Endodermal cell (in vitro differentiated cells): ENCODE results near the gene LCE6A. TPM values are rescaled to one million over a fixed set of nuclear protein-coding genes. Genes with fewer than 3 reads are reported as not detected.

Source experiments
- DNase-seq: peaks from one replicate; pipeline ENCODE4 v3.0.0-alpha.2; 2017
- H3K27ac ChIP-seq: 2 replicates; pipeline ENCODE4 v1.5.1; 2013; ENCODE audit warnings: mild to moderate bottlenecking, low read depth, low read length, moderate library complexity
- H3K27me3 ChIP-seq: 2 replicates; pipeline ENCODE4 v1.6.1; 2013; ENCODE audit warnings: mild to moderate bottlenecking, low read length, moderate library complexity; ENCODE audit not compliant: insufficient read depth, control insufficient read depth, poor library complexity, severe bottlenecking
- H3K36me3 ChIP-seq: 2 replicates; pipeline ENCODE4 v1.7.0; 2013; ENCODE audit warnings: mild to moderate bottlenecking, low read length, moderate library complexity; ENCODE audit not compliant: control insufficient read depth, insufficient read depth
- H3K4me1 ChIP-seq: one replicate; pipeline ENCODE4 v1.7.0; 2013; ENCODE audit warnings: low read length; ENCODE audit not compliant: control insufficient read depth, insufficient read depth
- H3K4me3 ChIP-seq: 2 replicates; pipeline ENCODE4 v1.5.1; 2013; ENCODE audit warnings: mild to moderate bottlenecking, low read length, moderate library complexity
- H3K9ac ChIP-seq: 2 replicates; pipeline ENCODE4 v1.6.1; 2013; ENCODE audit warnings: mild to moderate bottlenecking, low read length, moderate library complexity; ENCODE audit not compliant: poor library complexity, severe bottlenecking; ENCODE audit errors: extremely low read depth
- H3K9me3 ChIP-seq: 2 replicates; pipeline ENCODE4 v1.6.1; 2013; ENCODE audit warnings: mild to moderate bottlenecking, low read length, moderate library complexity; ENCODE audit not compliant: control insufficient read depth
- H3K27ac Mint-ChIP-seq: 2 replicates; pipeline ENCODE4 v1.8.0; 2020; ENCODE audit warnings: mixed read lengths
- H3K27me3 Mint-ChIP-seq: 2 replicates; pipeline ENCODE4 v1.8.0; 2021; ENCODE audit warnings: mild to moderate bottlenecking, mixed read lengths; ENCODE audit not compliant: insufficient read depth
- H3K36me3 Mint-ChIP-seq: 2 replicates; pipeline ENCODE4 v1.8.0; 2020; ENCODE audit warnings: low read depth, mixed read lengths
- H3K4me1 Mint-ChIP-seq: 2 replicates; pipeline ENCODE4 v1.8.0; 2020; ENCODE audit warnings: mixed read lengths
- H3K4me3 Mint-ChIP-seq: 2 replicates; pipeline ENCODE4 v1.8.0; 2020; ENCODE audit warnings: mild to moderate bottlenecking, moderate library complexity, mixed read lengths
- H3K9me3 Mint-ChIP-seq: 2 replicates; pipeline ENCODE4 v1.8.0; 2020; ENCODE audit warnings: mild to moderate bottlenecking, mixed read lengths
- WGBS, 2 experiments: methylation state at CpG; one replicate each; pipeline versions ENCODE4 v1.1.5 to v1.1.7; 2013; ENCODE audit warnings: missing lambda C conversion rate in 2 of 2, mixed read lengths in 1 of 2; ENCODE audit not compliant: insufficient coverage in 1 of 2, insufficient read length in 1 of 2; 5-methylcytosine and 5-hydroxymethylcytosine counted together
- total RNA-seq, 2 donors: library from RNA; stranded (reverse); fragmentation: NEBNext Ultra II Directional in 1 of 2; extraction: Animal tissue kit (Norgen Biotek cat#: 25700) in 1 of 2; gene quantifications; 2 replicates in 1 of 2; 3 replicates in 1 of 2; pipeline ENCODE4 v1.2.1, GENCODE V29; 2021
- TF ChIP-seq, protein P1 (sequence below): fragments of 200-600 bp; sonication (generic); conservative IDR thresholded peaks from 2 replicates; pipeline ENCODE4 v1.5.0; 2021; ENCODE audit warnings: antibody characterized with exemption, mild to moderate bottlenecking

The LCE6A gene
- total RNA-seq, 2 donors from 2014 or later: not detected

GRCh38 chr1:152884966-152885624 lies 42.4 kb downstream of the LCE6A start:
- TF ChIP-seq, protein P1, sequence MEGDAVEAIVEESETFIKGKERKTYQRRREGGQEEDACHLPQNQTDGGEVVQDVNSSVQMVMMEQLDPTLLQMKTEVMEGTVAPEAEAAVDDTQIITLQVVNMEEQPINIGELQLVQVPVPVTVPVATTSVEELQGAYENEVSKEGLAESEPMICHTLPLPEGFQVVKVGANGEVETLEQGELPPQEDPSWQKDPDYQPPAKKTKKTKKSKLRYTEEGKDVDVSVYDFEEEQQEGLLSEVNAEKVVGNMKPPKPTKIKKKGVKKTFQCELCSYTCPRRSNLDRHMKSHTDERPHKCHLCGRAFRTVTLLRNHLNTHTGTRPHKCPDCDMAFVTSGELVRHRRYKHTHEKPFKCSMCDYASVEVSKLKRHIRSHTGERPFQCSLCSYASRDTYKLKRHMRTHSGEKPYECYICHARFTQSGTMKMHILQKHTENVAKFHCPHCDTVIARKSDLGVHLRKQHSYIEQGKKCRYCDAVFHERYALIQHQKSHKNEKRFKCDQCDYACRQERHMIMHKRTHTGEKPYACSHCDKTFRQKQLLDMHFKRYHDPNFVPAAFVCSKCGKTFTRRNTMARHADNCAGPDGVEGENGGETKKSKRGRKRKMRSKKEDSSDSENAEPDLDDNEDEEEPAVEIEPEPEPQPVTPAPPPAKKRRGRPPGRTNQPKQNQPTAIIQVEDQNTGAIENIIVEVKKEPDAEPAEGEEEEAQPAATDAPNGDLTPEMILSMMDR: no peak
- Histone ChIP-seq H3K36me3 (no peaks in the 10 kb centered on the region), H3K27me3 (no peaks in the 10 kb centered on the region), H3K4me3 (no peak overlapping the region), H3K9ac (no peak overlapping the region), H3K9me3 (peaks cover 42% of the 10 kb centered on the region), H3K4me1 (no peaks in the 10 kb centered on the region), H3K27ac (no peak overlapping the region)
- 55 to 59% methylated on average over 2 to 4 of the region's 4 CpGs for WGBS, 2 experiments
- H3K4me1 Mint-ChIP-seq: no peaks in the 10 kb centered on the region
- no peak overlapping the region for H3K27ac Mint-ChIP-seq
- no peak overlapping the region for H3K4me3 Mint-ChIP-seq
- no peaks in the 10 kb centered on the region for H3K36me3 Mint-ChIP-seq
- H3K9me3 Mint-ChIP-seq: peaks cover 89% of the 10 kb centered on the region
- DNase-seq: no peak
- peaks cover 3% of the 10 kb centered on the region for H3K27me3 Mint-ChIP-seq

GRCh38 chr1:152886085-152886484 lies 43.4 kb downstream of the LCE6A start:
- no peak overlapping the region for H3K27ac Mint-ChIP-seq
- H3K27me3 ChIP-seq: no peaks in the 10 kb centered on the region
- WGBS, 2 experiments: 0 to 31% methylated on average over 1 to 3 of the region's 3 CpGs

DNA sequence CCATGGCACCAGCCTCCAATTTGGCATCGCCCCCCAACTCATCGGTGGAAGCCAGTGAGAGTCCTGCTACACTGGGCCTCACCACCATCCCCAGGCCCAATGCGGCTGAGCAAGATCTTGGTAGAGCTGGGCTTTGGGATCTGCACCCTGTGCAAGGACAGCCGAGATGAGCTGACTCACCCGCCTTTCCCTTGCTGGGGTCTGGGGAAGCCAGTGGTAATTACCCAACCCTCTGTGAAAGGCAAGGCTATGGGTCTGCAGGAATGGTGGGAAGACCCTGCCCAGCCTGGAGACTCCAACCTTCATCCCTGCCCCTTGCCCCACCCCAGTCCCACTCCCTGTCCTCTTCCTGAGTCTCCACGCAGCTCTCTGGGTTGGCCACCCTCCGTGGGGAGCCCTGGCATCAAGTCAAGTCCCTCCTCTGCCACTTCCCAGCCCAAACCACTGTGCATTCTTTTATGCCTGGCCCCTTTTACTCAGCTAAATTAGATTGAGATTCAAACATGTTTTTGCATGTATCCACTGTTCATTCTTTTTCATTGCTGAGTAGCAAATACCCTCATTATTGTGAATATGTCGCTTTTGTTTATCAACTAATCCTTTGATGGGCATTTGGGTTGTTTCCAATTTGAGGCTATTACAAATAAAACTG lies 44.2 kb downstream of the LCE6A start:
- H3K27ac ChIP-seq: no peak overlapping the region
- H3K27me3 Mint-ChIP-seq: peaks cover 3% of the 10 kb centered on the region
- WGBS, 2 experiments: 51% methylated on average over 8 of the region's 8 CpGs; no CpG with 5 or more reads in 1 of the 2 experiments
- DNase-seq: no peak
- H3K27ac Mint-ChIP-seq: no peak overlapping the region
- peaks cover 2% of the 10 kb centered on the region for H3K36me3 Mint-ChIP-seq
- H3K9me3 ChIP-seq: peaks cover 43% of the 10 kb centered on the region
- no peak overlapping the region for H3K4me3 ChIP-seq
- H3K9me3 Mint-ChIP-seq: peaks cover 91% of the 10 kb centered on the region
- TF ChIP-seq, protein P1: no peak
- no peak overlapping the region for H3K4me3 Mint-ChIP-seq
- H3K27me3 ChIP-seq: no peaks in the 10 kb centered on the region
- H3K36me3 ChIP-seq: no peaks in the 10 kb centered on the region
- H3K9ac ChIP-seq: no peak overlapping the region
- H3K4me1 Mint-ChIP-seq: no peaks in the 10 kb centered on the region
- no peaks in the 10 kb centered on the region for H3K4me1 ChIP-seq

More at GRCh38 chr1:152886085-152886484, 43.4 kb downstream of the LCE6A start:
- Mint-ChIP-seq H3K4me1 (no peaks in the 10 kb centered on the region), H3K4me3 (no peak overlapping the region), H3K36me3 (no peaks in the 10 kb centered on the region), H3K27me3 (peaks cover 3% of the 10 kb centered on the region), H3K9me3 (peaks cover 86% of the 10 kb centered on the region)
- no peak for DNase-seq
- Histone ChIP-seq H3K4me1 (no peaks in the 10 kb centered on the region), H3K4me3 (no peak overlapping the region), H3K9ac (no peak overlapping the region), H3K27ac (no peak overlapping the region), H3K9me3 (peaks cover 39% of the 10 kb centered on the region), H3K36me3 (no peaks in the 10 kb centered on the region)
- TF ChIP-seq, protein P1: no peak
